GM21423 (cell line): ENCODE measurements around the gene MRPL55.
A peak's percentile ranks its signal among the peaks of the same experiment; 100 is the strongest.

Experiments used
- ATAC-seq: cut with Tn5 transposase; IDR thresholded peaks from one replicate; pipeline ENCODE4 v1.9.1; 2021; ENCODE audit warnings: mild to moderate bottlenecking, moderate library complexity; ENCODE audit not compliant: unreplicated experiment

The MRPL55 gene

GRCh38 chr1:228088586-228089498, 20.3 kb downstream of the MRPL55 start:
- no peak for ATAC-seq

GRCh38 chr1:228087771-228088251, 21.3 kb downstream of the MRPL55 start:
- no peak for ATAC-seq

GRCh38 chr1:228085287-228085951, 23.7 kb downstream of the MRPL55 start:
- ATAC-seq: no peak

- ATAC-seq: no peak
Observed at GRCh38 chr1:228084797-228085196, 24.3 kb downstream of the MRPL55 start.

- ATAC-seq: no peak
Observed at GRCh38 chr1:228084325-228084724, 24.8 kb downstream of the MRPL55 start.

- no peak for ATAC-seq
Observed at GRCh38 chr1:228083871-228084278, 25.2 kb downstream of the MRPL55 start.

GRCh38 chr1:228082918-228083870, 25.9 kb downstream of the MRPL55 start:
- ATAC-seq: peak; percentile 17

- ATAC-seq: peak; percentile 76
Observed at GRCh38 chr1:228082214-228082917, 26.7 kb downstream of the MRPL55 start, which contains the start of gene ARF1. ARF1 (plus strand) TSS chr1:228082708; CDS start chr1:228097115, 14,407 bp downstream.

- ATAC-seq: peak; percentile 20
Observed at GRCh38 chr1:228081578-228082213, 27.4 kb downstream of the MRPL55 start.

- no peak for ATAC-seq
Observed at GRCh38 chr1:228081144-228081543, 28.0 kb downstream of the MRPL55 start.

GRCh38 chr1:228079601-228080263, 29.4 kb downstream of the MRPL55 start:
- no peak for ATAC-seq

GRCh38 chr1:228079013-228079412, 30.1 kb downstream of the MRPL55 start:
- no peak for ATAC-seq

- no peak for ATAC-seq
Observed at GRCh38 chr1:228077565-228078330, 31.4 kb downstream of the MRPL55 start.

GRCh38 chr1:228076796-228077430, 32.2 kb downstream of the MRPL55 start:
- ATAC-seq: no peak

GRCh38 chr1:228075801-228076271, 33.3 kb downstream of the MRPL55 start:
- ATAC-seq: no peak

GRCh38 chr1:228074954-228075730, 34.0 kb downstream of the MRPL55 start:
- ATAC-seq: no peak
